CD14-positive monocyte (primary cell): ENCODE data around the gene RHBG. TPM values are rescaled to one million over a fixed set of nuclear protein-coding genes. Genes with fewer than 3 reads are reported as not detected.
A peak's percentile ranks its signal among the peaks of the same experiment; 100 is the strongest.

Experiments used
- DNase-seq, 3 donors: peaks; one replicate each; pipeline ENCODE4 v3.0.0-alpha.2; 2011 to 2022
- H2AFZ ChIP-seq: 2 replicates; pipeline ENCODE4 v1.6.0; 2012; ENCODE audit warnings: mild to moderate bottlenecking, low read depth, low read length, inconsistent platforms; ENCODE audit not compliant: insufficient read depth, poor library complexity, severe bottlenecking
- H3K27ac ChIP-seq, 2 donors: 1 replicate in 1 of 2; 2 replicates in 1 of 2; pipeline ENCODE4 v1.5.1; 2012 to 2013; ENCODE audit warnings: low read length in 2 of 2, control low read depth in 1 of 2, inconsistent platforms in 1 of 2, low read depth in 1 of 2, mild to moderate bottlenecking in 1 of 2
- H3K27me3 ChIP-seq, 2 donors: one replicate each; pipeline versions ENCODE4 v1.6.0 to v1.6.1; 2011 to 2013; ENCODE audit warnings: low read length in 2 of 2; ENCODE audit not compliant: control insufficient read depth in 2 of 2, insufficient read depth in 2 of 2
- H3K36me3 ChIP-seq, 2 donors: replicated peaks in 1 of 2; 1 replicate in 1 of 2; 2 replicates in 1 of 2; pipeline versions ENCODE4 v1.5.1 to v1.6.1; 2012 to 2013; ENCODE audit warnings: low read length in 2 of 2, control low read depth in 1 of 2, inconsistent platforms in 1 of 2, mild to moderate bottlenecking in 1 of 2; ENCODE audit not compliant: insufficient read depth in 2 of 2, control insufficient read depth in 1 of 2
- H3K4me1 ChIP-seq, 2 donors: 1 replicate in 1 of 2; 2 replicates in 1 of 2; pipeline versions ENCODE4 v1.5.1 to v1.6.1; 2012 to 2013; ENCODE audit warnings: low read length in 2 of 2, control low read depth in 1 of 2, inconsistent platforms in 1 of 2, mild to moderate bottlenecking in 1 of 2, moderate library complexity in 1 of 2; ENCODE audit not compliant: insufficient read depth in 2 of 2, control insufficient read depth in 1 of 2
- H3K4me2 ChIP-seq: replicated peaks from 2 replicates; pipeline ENCODE3; 2012; ENCODE audit warnings: low read length, moderate library complexity, mild to moderate bottlenecking; ENCODE audit not compliant: poor library complexity, severe bottlenecking; ENCODE audit errors: extremely low read depth
- H3K4me3 ChIP-seq, 3 experiments: fragments of 200-600 bp in 1 of 3; sonication (generic) in 1 of 3; replicated peaks in 1 of 3; 1 replicate in 2 of 3; 2 replicates in 1 of 3; pipeline ENCODE4 v1.5.1; 2011 to 2013; ENCODE audit warnings: low read length in 3 of 3, mild to moderate bottlenecking in 3 of 3, control low read depth in 2 of 3, low read depth in 2 of 3, inconsistent platforms in 1 of 3, moderate library complexity in 1 of 3
- H3K79me2 ChIP-seq: 2 replicates; pipeline ENCODE4 v1.6.0; 2012; ENCODE audit warnings: mild to moderate bottlenecking, control low read depth, inconsistent platforms, low read length, moderate library complexity; ENCODE audit not compliant: insufficient read depth
- H3K9ac ChIP-seq: 2 replicates; pipeline ENCODE4 v1.6.0; 2017; ENCODE audit warnings: low read length, mild to moderate bottlenecking; ENCODE audit not compliant: insufficient read depth, poor library complexity, severe bottlenecking
- H3K9me3 ChIP-seq, 2 donors: replicated peaks in 1 of 2; 1 replicate in 1 of 2; 2 replicates in 1 of 2; pipeline versions ENCODE4 v1.5.1 to v1.6.1; 2012 to 2013; ENCODE audit warnings: low read length in 2 of 2, control low read depth in 1 of 2; ENCODE audit not compliant: control insufficient read depth in 1 of 2, insufficient read depth in 1 of 2
- H4K20me1 ChIP-seq: 2 replicates; pipeline ENCODE4 v1.6.0; 2012; ENCODE audit warnings: mild to moderate bottlenecking, low read length, control low read depth, moderate library complexity; ENCODE audit not compliant: insufficient read depth
- H3K27ac Mint-ChIP-seq, 7 donors: one replicate each; pipeline ENCODE4 v1.8.0; 2020; ENCODE audit warnings: mild to moderate bottlenecking in 7 of 7, mixed read lengths in 7 of 7, moderate library complexity in 6 of 7, inconsistent platforms in 2 of 7
- H3K27me3 Mint-ChIP-seq, 3 donors: one replicate each; pipeline ENCODE4 v1.8.0; 2021 to 2022; ENCODE audit warnings: low read depth in 3 of 3, mild to moderate bottlenecking in 3 of 3, mixed read lengths in 3 of 3, moderate library complexity in 3 of 3, inconsistent platforms in 1 of 3
- H3K36me3 Mint-ChIP-seq, 2 donors: one replicate each; pipeline ENCODE4 v1.8.0; 2020; ENCODE audit warnings: mixed read lengths in 2 of 2, inconsistent platforms in 1 of 2, mild to moderate bottlenecking in 1 of 2
- H3K4me1 Mint-ChIP-seq: one replicate; pipeline ENCODE4 v1.8.0; 2020; ENCODE audit warnings: mild to moderate bottlenecking, mixed read lengths
- H3K4me3 Mint-ChIP-seq, 2 donors: one replicate each; pipeline ENCODE4 v1.8.0; 2020; ENCODE audit warnings: mild to moderate bottlenecking in 2 of 2, mixed read lengths in 2 of 2, moderate library complexity in 1 of 2
- H3K9me3 Mint-ChIP-seq, 7 donors: one replicate each; pipeline ENCODE4 v1.8.0; 2020 to 2022; ENCODE audit warnings: mixed read lengths in 7 of 7, mild to moderate bottlenecking in 6 of 7, moderate library complexity in 6 of 7, inconsistent platforms in 2 of 7
- WGBS: methylation state at CpG from one replicate; pipeline ENCODE4 v1.1.5; 2013; ENCODE audit warnings: missing lambda C conversion rate; ENCODE audit not compliant: insufficient coverage; 5-methylcytosine and 5-hydroxymethylcytosine counted together
- intact Hi-C, 2 donors: fragments of 100-400 bp; cut with micrococcal nuclease; formaldehyde crosslinking; loops; one replicate each; pipeline versions ENCODE4 v1.15.0 to v1.15.1; 2023
- polyA plus RNA-seq, 3 donors: library from polyadenylated mRNA; depleted of rRNA in 1 of 3; unstranded in 2 of 3; stranded (reverse) in 1 of 3; fragments of 300-500 nt in 2 of 3; fragments of >200 nt in 1 of 3; fragmentation: Illumina TruSeq in 2 of 3; gene quantifications; 1 replicate in 2 of 3; 2 replicates in 1 of 3; pipeline ENCODE4 v1.2.3, GENCODE V29; 2012 to 2021
- TF ChIP-seq, protein P1 (sequence below): fragments of 200-600 bp; IDR thresholded peaks from one replicate; pipeline ENCODE4 v1.8.0; 2022; ENCODE audit warnings: antibody characterized with exemption, mild to moderate bottlenecking

RHBG gene
- polyA plus RNA-seq, 3 donors: 0.08 TPM; not detected in 2

DNA sequence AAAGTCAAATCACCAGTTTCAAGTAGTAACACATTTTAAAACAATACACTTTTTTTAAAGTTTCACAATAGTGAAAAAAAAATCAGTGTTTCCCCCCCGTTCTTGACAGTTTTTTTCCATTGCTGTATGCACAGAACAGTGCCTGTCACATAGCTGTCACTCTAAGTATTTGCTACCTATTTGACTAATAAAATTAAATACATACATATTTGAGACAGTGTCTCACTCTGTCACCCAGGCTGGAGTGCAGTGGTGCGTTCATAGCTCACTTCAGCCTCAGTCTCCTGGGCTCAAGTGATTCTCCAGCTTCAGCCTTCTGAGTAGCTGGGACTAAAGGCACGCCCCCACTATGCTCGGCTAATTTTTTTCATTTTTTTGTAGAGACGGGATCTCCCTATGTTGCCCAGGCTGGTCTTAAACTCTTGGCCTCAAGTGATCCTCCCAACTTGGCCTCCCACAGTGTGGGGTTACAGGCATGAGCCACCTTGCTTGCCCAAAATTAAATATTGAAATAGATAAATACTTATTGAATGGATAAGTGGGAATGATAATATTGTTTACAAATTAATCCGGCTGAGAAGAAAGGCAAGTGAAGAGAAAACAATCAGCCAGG lies 12.6 kb upstream of the RHBG start:
- Histone ChIP-seq H3K36me3 (no peaks in the 10 kb centered on the region), H3K27ac (no peak overlapping the region), H3K27me3 (peaks cover 12 to 43% of the 10 kb centered on the region in 2 donors), H2AFZ (no peak overlapping the region), H3K4me3 (no peak overlapping the region), H3K79me2 (no peaks in the 10 kb centered on the region), H3K9me3 (no peaks in the 10 kb centered on the region), H3K4me1 (peaks cover 0 to 4% of the 10 kb centered on the region in 2 donors), H3K4me2 (no peak overlapping the region), H4K20me1 (no peaks in the 10 kb centered on the region), H3K9ac (no peak overlapping the region)
- DNase-seq: no peak
- intact Hi-C loops: no loop called here
- H3K9me3 Mint-ChIP-seq: peaks cover 0 to 4% (median 0%) of the 10 kb centered on the region in 7 donors
- H3K4me1 Mint-ChIP-seq: peaks cover 5% of the 10 kb centered on the region
- H3K4me3 Mint-ChIP-seq: peak overlapping the region in 1 of 2 donors; percentile 81
- WGBS: 92% methylated on average over 3 of the region's 6 CpGs
- no peak overlapping the region for H3K27ac Mint-ChIP-seq
- H3K27me3 Mint-ChIP-seq: peaks cover 36 to 61% (median 49%) of the 10 kb centered on the region in 3 donors
- no peaks in the 10 kb centered on the region for H3K36me3 Mint-ChIP-seq
- TF ChIP-seq, protein P1, sequence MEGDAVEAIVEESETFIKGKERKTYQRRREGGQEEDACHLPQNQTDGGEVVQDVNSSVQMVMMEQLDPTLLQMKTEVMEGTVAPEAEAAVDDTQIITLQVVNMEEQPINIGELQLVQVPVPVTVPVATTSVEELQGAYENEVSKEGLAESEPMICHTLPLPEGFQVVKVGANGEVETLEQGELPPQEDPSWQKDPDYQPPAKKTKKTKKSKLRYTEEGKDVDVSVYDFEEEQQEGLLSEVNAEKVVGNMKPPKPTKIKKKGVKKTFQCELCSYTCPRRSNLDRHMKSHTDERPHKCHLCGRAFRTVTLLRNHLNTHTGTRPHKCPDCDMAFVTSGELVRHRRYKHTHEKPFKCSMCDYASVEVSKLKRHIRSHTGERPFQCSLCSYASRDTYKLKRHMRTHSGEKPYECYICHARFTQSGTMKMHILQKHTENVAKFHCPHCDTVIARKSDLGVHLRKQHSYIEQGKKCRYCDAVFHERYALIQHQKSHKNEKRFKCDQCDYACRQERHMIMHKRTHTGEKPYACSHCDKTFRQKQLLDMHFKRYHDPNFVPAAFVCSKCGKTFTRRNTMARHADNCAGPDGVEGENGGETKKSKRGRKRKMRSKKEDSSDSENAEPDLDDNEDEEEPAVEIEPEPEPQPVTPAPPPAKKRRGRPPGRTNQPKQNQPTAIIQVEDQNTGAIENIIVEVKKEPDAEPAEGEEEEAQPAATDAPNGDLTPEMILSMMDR: no peak

DNA sequence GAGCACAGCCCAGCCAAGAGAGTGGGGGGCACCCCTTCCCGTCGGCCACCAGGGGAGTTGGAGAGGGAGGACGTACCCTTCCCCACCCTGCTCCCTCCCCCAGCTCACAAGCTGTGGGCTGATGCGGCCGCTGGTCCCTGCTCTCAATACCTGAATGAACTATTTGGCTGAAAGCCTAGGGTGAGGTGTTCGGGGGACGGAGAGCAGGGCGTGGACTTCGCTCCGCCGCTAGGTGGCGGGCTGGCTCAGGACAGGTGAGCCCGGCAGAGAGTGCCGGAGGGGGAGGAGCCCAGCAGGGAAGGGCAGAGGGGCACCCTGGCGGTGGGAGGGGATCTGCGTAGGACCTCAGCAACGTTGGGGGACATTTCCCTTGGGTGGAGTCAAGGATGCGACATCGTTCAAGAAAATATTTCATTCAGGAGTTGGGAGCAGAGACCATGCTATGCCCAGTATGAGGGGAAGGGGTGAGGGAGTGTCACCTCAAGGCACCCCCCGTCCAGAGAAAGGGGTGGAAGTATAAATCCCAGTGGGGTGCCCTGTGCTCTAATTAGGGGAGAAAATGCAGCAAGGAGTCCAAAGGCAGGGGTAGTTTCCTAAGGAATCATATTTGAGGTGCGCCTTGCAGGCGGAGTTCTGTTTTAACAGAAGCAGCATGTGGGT lies 12.0 kb upstream of the RHBG start:
- Histone ChIP-seq H3K4me3 (no peak overlapping the region), H3K79me2 (no peaks in the 10 kb centered on the region), H3K4me1 (peaks cover 0 to 4% of the 10 kb centered on the region in 2 donors), H3K9ac (no peak overlapping the region), H3K27me3 (peaks cover 12 to 43% of the 10 kb centered on the region in 2 donors), H3K4me2 (no peak overlapping the region), H3K36me3 (no peaks in the 10 kb centered on the region), H3K27ac (no peak overlapping the region), H4K20me1 (no peaks in the 10 kb centered on the region), H2AFZ (no peak overlapping the region), H3K9me3 (no peaks in the 10 kb centered on the region)
- DNase-seq: peak; percentile 26 to 34 (median 29)
- intact Hi-C loops: no loop called here
- Mint-ChIP-seq H3K9me3 (peaks cover 0 to 4% (median 0%) of the 10 kb centered on the region in 7 donors), H3K4me1 (peaks cover 5% of the 10 kb centered on the region), H3K27ac (no peak overlapping the region), H3K4me3 (peak overlapping the region in 1 of 2 donors; percentile 81), H3K36me3 (no peaks in the 10 kb centered on the region), H3K27me3 (peaks cover 36 to 59% (median 49%) of the 10 kb centered on the region in 3 donors)
- TF ChIP-seq, protein P1: peak; percentile 90
- WGBS: 14% methylated on average over 17 of the region's 22 CpGs
